GM18909 (cell line): Measurements from ENCODE around the gene SLC35F6.

ENCODE experiments used
- ATAC-seq: cut with Tn5 transposase; IDR thresholded peaks from one replicate; pipeline ENCODE4 v1.9.1; 2021; ENCODE audit warnings: mild to moderate bottlenecking; ENCODE audit not compliant: unreplicated experiment, poor library complexity

SLC35F6 gene, protein sequence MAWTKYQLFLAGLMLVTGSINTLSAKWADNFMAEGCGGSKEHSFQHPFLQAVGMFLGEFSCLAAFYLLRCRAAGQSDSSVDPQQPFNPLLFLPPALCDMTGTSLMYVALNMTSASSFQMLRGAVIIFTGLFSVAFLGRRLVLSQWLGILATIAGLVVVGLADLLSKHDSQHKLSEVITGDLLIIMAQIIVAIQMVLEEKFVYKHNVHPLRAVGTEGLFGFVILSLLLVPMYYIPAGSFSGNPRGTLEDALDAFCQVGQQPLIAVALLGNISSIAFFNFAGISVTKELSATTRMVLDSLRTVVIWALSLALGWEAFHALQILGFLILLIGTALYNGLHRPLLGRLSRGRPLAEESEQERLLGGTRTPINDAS

DNA sequence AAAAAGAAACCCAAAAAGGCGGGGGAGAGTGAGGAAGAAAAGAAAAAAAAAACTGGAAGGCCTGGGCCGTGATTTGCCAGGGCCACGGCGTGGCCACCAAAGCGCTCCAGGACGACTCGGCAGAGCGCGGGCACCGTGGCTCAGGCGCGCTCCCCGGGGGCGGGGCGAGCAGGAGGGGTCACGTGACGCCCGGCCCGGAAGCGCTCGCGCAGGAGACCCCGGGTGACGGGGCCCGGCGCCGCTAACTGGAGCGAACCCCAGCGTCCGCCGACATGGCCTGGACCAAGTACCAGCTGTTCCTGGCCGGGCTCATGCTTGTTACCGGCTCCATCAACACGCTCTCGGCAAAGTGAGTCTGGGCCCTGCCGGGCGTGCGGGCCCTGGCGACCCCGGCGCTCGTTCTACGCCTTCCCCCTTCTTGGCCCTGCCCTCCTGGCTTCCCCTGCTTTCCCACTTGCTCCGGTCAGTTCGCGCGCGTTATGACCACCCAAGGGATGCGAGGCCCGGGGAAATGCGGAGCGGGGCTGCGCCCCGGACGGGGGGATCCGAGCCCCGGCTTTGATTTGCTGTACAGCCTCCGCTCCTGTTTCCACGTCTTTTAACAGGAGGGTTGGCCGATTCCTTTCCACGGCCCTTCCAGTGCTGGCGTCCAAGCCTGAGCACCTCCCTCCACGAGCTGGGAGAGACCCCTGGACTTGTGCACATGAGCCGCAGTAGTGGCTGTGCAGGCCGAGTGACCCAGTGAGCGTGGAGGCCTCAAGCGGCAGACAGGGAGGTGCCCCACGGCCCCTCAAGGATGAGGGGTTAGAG, at the start of gene SLC35F6:
Gene SLC35F6 (plus strand): TSS at position 207 of the 810 bp plus-strand sequence. CDS start 66 bp downstream, at position 273.
- ATAC-seq, result peak; percentile 89

- no peak for ATAC-seq
Observed at GRCh38 chr2:26715528-26716270, 48.4 kb upstream of the SLC35F6 start.

GRCh38 chr2:26716340-26716739, 47.7 kb upstream of the SLC35F6 start:
- no peak for ATAC-seq

DNA sequence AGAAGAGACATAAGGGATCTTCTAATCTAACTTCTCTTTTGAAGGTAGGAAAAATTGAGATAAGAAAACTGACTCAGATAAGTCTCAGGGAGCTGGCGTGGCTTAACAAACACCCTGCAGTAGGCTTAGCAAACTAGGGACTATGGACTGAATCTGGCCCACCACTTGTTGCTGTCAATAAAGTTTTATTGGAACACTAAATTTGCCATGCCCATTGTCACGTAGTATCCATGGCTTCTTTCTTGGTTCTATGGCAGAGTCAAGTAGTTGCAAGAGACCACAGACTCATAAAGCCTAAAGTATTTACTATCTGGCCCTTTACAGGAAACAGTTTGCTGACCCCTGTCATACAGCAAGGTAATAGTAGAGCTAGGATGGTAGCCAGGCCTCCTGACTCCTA, 47.3 kb upstream of the SLC35F6 start:
- ATAC-seq, result no peak

- no peak for ATAC-seq
Observed at GRCh38 chr2:26717362-26717761, 46.7 kb upstream of the SLC35F6 start.

GRCh38 chr2:26718949-26719686, 45.0 kb upstream of the SLC35F6 start:
- no peak for ATAC-seq

- ATAC-seq, result no peak
Observed at GRCh38 chr2:26720322-26721114, 43.6 kb upstream of the SLC35F6 start.

- no peak for ATAC-seq
Observed at GRCh38 chr2:26721115-26722032, 42.7 kb upstream of the SLC35F6 start.

- no peak for ATAC-seq
Observed at GRCh38 chr2:26722328-26722727, 41.8 kb upstream of the SLC35F6 start.

- ATAC-seq, result no peak
Observed at GRCh38 chr2:26722911-26723310, 41.2 kb upstream of the SLC35F6 start.

DNA sequence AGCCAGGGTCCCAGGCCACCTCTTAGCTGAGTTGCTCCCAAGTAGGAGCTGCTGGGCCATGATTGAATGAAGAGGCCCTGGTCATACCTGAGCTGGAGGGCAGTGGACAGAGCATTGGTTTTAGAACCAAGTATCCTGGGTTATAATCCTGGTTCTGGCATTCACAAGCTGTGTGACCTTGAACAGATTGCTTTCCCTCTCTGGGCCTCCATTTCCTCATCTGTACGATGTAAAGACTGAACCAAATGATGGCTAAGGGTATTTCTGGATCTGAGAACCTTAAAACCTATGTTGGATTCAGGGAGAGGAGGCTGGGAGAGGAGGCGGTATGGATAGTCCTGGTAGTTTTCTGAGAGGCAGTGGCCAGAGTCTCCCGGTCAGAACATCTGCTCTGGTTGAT, 40.6 kb upstream of the SLC35F6 start:
- no peak for ATAC-seq

DNA sequence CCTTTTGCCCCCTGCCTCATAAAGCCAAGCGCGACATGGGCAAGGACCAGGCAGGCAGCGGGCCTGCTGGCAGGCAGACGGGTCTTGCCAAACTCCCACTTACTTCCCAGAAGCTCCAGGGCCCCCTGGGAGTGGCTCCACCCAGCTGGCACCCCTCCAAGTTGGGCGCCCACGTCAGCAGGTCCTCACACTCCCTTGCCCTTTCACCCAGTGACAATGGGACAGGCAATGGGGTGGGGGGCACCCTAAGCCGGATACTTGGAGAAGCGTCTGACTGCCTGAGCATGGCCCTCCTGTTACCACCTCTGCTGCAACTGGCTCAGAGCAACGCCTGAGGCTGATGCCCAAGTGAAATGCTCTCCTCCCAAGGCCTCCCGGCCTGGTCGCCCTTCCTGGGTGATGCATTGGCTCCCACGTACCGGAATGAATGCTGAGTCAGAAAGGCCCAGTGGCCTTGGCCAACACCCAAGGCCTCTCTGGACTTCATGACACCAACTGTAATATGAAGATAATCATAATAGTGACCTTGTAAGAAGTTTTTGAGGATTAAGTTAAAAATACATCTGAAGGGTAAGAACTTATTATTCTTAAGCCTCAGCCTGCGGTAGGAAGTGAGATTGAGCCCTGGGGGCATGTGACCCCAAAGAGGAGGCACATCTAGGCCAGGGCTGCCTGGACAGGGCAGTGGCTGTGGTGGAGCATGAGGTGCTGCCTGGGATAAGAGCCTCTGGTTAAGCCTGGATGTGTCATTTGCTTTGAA, 39.9 kb upstream of the SLC35F6 start:
- no peak for ATAC-seq

DNA sequence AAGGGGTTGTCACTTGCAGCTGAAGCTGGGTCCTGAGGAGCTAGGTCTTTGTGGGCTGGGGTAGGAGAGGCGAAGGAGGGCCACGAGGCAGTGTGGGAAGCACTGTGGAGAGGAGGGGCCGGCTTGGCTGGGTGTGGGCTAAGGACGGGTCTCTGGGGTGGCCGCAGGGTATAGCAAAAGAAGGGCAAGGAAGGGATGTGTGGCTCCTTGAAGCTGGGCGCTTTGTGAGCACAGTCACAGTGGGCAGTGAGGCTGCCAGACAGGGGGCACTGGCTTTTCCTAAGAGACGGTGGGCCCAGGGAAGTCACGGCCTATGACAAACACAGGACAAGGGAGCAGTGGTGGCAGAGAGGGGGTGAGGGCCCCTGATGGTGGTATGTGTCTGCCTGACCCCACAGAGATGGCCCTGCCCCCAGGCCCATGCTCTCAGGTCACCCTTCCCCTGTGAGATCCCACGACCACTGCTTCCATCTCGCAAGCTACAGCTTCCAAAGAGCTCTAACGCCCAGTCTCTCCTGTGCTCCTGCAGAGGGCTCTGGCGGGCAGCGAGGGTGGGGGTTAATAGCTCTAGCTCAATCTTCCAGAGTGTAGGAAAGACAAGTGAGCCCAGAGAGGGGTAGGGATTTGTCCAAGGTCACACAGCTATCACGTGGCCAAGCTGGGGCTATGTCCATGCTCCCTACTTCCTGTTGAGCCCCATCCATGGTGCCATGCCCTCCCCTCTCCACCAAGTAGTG, 39.1 kb upstream of the SLC35F6 start:
- no peak for ATAC-seq

- no peak for ATAC-seq
Observed at GRCh38 chr2:26725521-26725820, 38.6 kb upstream of the SLC35F6 start.

DNA sequence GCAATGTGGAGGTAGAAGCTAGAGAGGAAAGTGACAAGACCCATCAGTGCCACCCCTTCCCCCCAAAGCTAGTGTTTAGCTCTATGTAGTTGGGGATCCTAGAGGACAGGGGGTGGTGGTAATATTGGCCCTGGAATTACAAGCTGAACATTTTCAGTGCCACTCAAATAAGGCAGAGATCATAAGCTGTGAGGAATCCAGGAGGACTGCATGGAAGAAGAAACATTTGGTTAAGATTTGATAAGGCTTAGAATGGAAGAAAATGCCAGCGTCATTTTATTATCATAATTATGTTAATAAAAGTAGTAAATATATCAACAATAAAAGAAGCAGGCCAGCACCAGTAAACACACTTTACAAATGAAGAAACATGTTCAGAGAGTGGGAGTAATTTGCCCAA, 37.9 kb upstream of the SLC35F6 start:
- no peak for ATAC-seq

GRCh38 chr2:26727641-26728561, 36.2 kb upstream of the SLC35F6 start:
- no peak for ATAC-seq
